MM.1S (cell line): ENCODE measurements around the gene ZNF383.

ENCODE experiments used
- CTCF ChIP-seq: fragments of 300-600 bp; sonication (generic); IDR thresholded peaks from 2 replicates; pipeline ENCODE4 v1.5.1; 2016; ENCODE audit warnings: antibody characterized with exemption, low read length, mixed read lengths
- EZH2phosphoT487 ChIP-seq: fragments of 300-600 bp; sonication (generic); IDR thresholded peaks from 2 replicates; pipeline ENCODE4 v1.6.1; 2018; ENCODE audit warnings: antibody characterized with exemption, low read length

GRCh38 chr19:37217775-37218591 is at the start of gene ZNF383:
- TF ChIP-seq CTCF (no peak), EZH2phosphoT487 (no peak)
